SJCRH30 (cell line): ENCODE measurements around the gene CRYM. TPM values are rescaled to one million over a fixed set of nuclear protein-coding genes. Genes with fewer than 3 reads are reported as not detected.
A peak's percentile ranks its signal among the peaks of the same experiment; 100 is the strongest.

Experiments
- DNase-seq, 2 experiments: peaks; one replicate each; pipeline ENCODE4 v3.0.0-alpha.2; 2015 to 2020
- H3K27ac ChIP-seq: fragments of 250-450 bp; sonication (Bioruptor Pico); 2 replicates; pipeline ENCODE4 v1.5.1; 2020; ENCODE audit warnings: mild to moderate bottlenecking, moderate library complexity
- H3K27me3 ChIP-seq: fragments of 250-450 bp; sonication (Bioruptor Pico); 2 replicates; pipeline ENCODE4 v1.5.1; 2020; ENCODE audit warnings: mild to moderate bottlenecking, moderate library complexity
- H3K36me3 ChIP-seq: fragments of 250-450 bp; sonication (Bioruptor Pico); 2 replicates; pipeline ENCODE4 v1.5.1; 2020; ENCODE audit warnings: mild to moderate bottlenecking, moderate library complexity
- H3K4me1 ChIP-seq: fragments of 250-450 bp; sonication (Bioruptor Pico); 2 replicates; pipeline ENCODE4 v1.5.1; 2020; ENCODE audit warnings: mild to moderate bottlenecking, moderate library complexity
- H3K4me3 ChIP-seq: fragments of 250-450 bp; sonication (Bioruptor Pico); 2 replicates; pipeline ENCODE4 v1.5.1; 2020; ENCODE audit warnings: mild to moderate bottlenecking, moderate library complexity
- H3K9me3 ChIP-seq: fragments of 250-450 bp; sonication (Bioruptor Pico); replicated peaks from 2 replicates; pipeline ENCODE4 v1.5.1; 2020; ENCODE audit warnings: mild to moderate bottlenecking, moderate library complexity
- total RNA-seq: library from RNA; depleted of rRNA; stranded (reverse); fragments of >200 nt; shearing (Covaris generic); gene quantifications from 2 replicates; pipeline ENCODE4 v1.2.3, GENCODE V29; 2014

CRYM gene
- total RNA-seq, 1 experiment from 2014 or later = not detected

DNA sequence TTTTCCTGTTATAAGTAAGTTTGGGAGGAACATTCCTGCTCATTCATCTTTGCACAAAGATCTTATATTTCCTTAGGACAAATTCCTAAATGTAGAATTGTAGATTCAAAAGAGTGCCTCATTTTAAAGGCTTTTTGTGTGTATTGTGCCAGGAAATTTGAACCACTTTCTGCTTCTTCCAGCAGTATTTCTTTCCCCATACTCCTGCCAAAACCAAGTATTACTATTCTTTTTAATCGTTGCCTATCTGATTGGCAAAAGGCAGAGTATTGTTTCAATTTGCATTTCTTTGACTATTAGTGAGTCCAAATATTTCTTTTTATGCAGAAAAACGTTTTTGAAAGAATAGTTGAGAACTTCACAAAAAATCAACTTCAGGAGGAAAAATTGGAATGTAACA is 35.3 kb downstream of the CRYM start:
- H3K27ac ChIP-seq = no peak overlapping the region
- no peak overlapping the region for H3K4me3 ChIP-seq
- H3K4me1 ChIP-seq = no peaks in the 10 kb centered on the region
- H3K27me3 ChIP-seq = no peaks in the 10 kb centered on the region
- no peaks in the 10 kb centered on the region for H3K36me3 ChIP-seq
- no peak for DNase-seq
- H3K9me3 ChIP-seq = no peaks in the 10 kb centered on the region

- Histone ChIP-seq H3K27ac (no peak overlapping the region), H3K4me3 (no peak overlapping the region), H3K9me3 (no peaks in the 10 kb centered on the region), H3K4me1 (no peaks in the 10 kb centered on the region), H3K36me3 (no peaks in the 10 kb centered on the region), H3K27me3 (no peaks in the 10 kb centered on the region)
- no peak for DNase-seq
Observed at GRCh38 chr16:21239646-21240045, 38.4 kb downstream of the CRYM start.

DNA sequence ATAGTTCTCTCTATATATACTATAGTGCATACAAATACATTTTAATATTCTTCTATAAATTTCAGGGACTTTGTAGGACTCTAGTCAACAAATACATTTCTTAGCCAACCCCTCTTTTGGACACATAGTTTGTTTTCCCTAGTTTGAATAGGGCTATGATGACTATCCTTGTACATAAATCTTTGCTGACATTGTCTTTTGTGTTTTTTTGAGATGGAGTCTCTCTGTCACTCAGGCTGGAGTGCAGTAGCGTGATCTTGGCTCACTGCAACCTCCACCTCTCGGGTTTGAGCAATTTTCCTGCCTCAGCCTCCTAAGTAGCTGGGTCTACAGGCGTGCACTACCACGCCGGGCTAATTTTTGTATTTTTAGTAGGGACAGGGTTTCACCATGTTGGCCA is 41.3 kb downstream of the CRYM start:
- H3K9me3 ChIP-seq = no peaks in the 10 kb centered on the region
- H3K36me3 ChIP-seq = no peaks in the 10 kb centered on the region
- H3K4me1 ChIP-seq = no peaks in the 10 kb centered on the region
- H3K4me3 ChIP-seq = no peak overlapping the region
- H3K27me3 ChIP-seq = no peaks in the 10 kb centered on the region
- no peak overlapping the region for H3K27ac ChIP-seq
- no peak for DNase-seq

DNA sequence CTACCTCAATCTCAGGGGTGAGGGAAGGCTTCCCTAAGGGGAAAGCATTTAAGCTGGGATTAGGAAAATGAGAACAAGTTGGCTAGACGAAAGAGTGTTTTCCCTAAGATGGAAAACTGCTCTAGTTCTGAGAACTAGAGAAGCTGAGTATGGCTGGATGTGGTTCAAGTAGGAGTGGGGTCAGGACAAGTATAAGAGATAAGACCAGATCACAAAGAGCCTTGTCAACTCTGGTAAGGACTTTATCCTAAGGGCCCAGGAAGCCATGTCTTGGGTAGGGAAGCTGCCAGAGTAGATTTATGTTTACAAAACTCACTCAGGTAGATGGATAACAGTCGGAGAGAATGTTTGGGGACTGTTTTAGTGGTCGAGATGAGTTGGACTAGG is 42.9 kb downstream of the CRYM start:
- Histone ChIP-seq H3K4me1 (no peaks in the 10 kb centered on the region), H3K36me3 (no peaks in the 10 kb centered on the region), H3K4me3 (no peak overlapping the region), H3K27ac (no peak overlapping the region), H3K27me3 (no peaks in the 10 kb centered on the region), H3K9me3 (no peaks in the 10 kb centered on the region)
- DNase-seq = no peak

DNA sequence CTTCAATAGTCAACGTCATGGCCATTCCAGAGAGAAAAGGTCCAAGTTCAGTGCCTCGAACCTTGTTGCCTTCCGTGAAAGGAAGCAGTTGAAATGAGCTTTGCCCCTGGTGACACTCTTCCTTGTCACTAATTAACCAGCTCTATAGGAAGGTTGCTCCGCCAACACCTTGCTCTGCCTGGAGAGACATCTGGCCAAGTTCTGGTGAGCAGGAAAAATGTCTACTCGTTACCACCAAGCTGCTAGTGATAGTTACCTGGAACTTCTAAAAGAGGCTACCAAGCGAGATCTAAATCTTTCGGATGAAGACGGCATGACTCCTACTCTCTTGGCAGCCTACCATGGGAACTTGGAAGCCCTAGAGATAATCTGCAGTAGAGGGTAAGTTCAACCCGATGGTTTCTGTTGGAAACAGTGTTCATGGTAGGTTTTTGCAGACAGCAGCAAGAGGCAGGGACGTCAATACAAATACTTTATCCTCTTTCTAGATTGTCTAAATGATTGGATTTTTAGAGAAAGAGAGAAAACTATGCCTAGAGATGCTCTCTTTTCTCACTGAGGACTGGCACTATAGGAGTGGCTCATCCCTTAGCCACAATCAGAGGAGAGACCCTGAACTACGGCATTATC is 44.5 kb downstream of the CRYM start, which contains the start of gene ANKS4B:
Gene ANKS4B, plus strand, starts transcription at position 179 of the 630 bp plus-strand sequence. Its CDS starts 39 bp downstream, at position 218.
- Histone ChIP-seq H3K4me1 (no peaks in the 10 kb centered on the region), H3K9me3 (no peaks in the 10 kb centered on the region)

GRCh38 chr16:21233045-21233520 is 45.0 kb downstream of the CRYM start:
- no peak for DNase-seq
- no peaks in the 10 kb centered on the region for H3K4me1 ChIP-seq
- no peaks in the 10 kb centered on the region for H3K9me3 ChIP-seq
- no peaks in the 10 kb centered on the region for H3K27me3 ChIP-seq
- no peaks in the 10 kb centered on the region for H3K36me3 ChIP-seq
- no peak overlapping the region for H3K27ac ChIP-seq
- no peak overlapping the region for H3K4me3 ChIP-seq

More for the DNA sequence above, 44.5 kb downstream of the CRYM start, which contains the start of gene ANKS4B:
- no peaks in the 10 kb centered on the region for H3K36me3 ChIP-seq
- H3K4me3 ChIP-seq = no peak within 1 kb of the TSS
- H3K27ac ChIP-seq = no peak within 1 kb of the TSS
- no peaks in the 10 kb centered on the region for H3K27me3 ChIP-seq
- DNase-seq = no peak

GRCh38 chr16:21228361-21228872 is 49.7 kb downstream of the CRYM start:
- Histone ChIP-seq H3K4me3 (no peak overlapping the region), H3K27me3 (no peaks in the 10 kb centered on the region), H3K27ac (no peak overlapping the region), H3K4me1 (no peaks in the 10 kb centered on the region), H3K9me3 (no peaks in the 10 kb centered on the region), H3K36me3 (no peaks in the 10 kb centered on the region)
- no peak for DNase-seq

GRCh38 chr16:21227866-21228265 is 50.2 kb downstream of the CRYM start:
- DNase-seq = no peak
- Histone ChIP-seq H3K4me3 (no peak overlapping the region), H3K27me3 (no peaks in the 10 kb centered on the region)

GRCh38 chr16:21226749-21227148 is 51.3 kb downstream of the CRYM start:
- Histone ChIP-seq H3K4me1 (peaks cover 8% of the 10 kb centered on the region), H3K36me3 (no peaks in the 10 kb centered on the region), H3K27me3 (no peaks in the 10 kb centered on the region), H3K4me3 (no peak overlapping the region), H3K27ac (no peak overlapping the region), H3K9me3 (no peaks in the 10 kb centered on the region)
- DNase-seq = no peak

More at GRCh38 chr16:21227866-21228265, 50.2 kb downstream of the CRYM start:
- Histone ChIP-seq H3K4me1 (peaks cover 2% of the 10 kb centered on the region), H3K36me3 (no peaks in the 10 kb centered on the region), H3K27ac (no peak overlapping the region), H3K9me3 (no peaks in the 10 kb centered on the region)

DNA sequence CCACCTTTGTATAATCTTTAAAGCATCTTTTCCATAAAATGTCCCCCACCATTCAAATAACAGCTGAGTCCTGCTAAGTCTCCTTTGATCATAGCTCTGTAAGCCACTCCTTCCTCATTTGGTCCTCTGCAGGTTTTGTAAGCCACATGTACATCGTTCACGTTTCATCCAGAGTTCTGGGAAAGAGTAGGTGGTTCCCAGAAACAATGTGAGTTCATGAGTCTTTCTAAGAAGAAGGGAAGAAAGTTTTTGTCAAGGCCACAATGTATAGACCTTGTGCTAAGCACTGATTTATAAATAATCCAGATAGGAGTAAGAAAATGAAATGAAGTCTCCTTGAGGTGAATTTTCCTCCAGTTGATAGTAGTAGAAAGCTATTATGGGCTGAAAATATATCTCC is 53.3 kb downstream of the CRYM start:
- no peaks in the 10 kb centered on the region for H3K9me3 ChIP-seq
- H3K36me3 ChIP-seq = no peaks in the 10 kb centered on the region
- peaks cover 8% of the 10 kb centered on the region for H3K4me1 ChIP-seq
- no peak overlapping the region for H3K27ac ChIP-seq
- H3K27me3 ChIP-seq = no peaks in the 10 kb centered on the region; the same call in 1 of the 2 replicates
- no peak for DNase-seq
- no peak overlapping the region for H3K4me3 ChIP-seq

DNA sequence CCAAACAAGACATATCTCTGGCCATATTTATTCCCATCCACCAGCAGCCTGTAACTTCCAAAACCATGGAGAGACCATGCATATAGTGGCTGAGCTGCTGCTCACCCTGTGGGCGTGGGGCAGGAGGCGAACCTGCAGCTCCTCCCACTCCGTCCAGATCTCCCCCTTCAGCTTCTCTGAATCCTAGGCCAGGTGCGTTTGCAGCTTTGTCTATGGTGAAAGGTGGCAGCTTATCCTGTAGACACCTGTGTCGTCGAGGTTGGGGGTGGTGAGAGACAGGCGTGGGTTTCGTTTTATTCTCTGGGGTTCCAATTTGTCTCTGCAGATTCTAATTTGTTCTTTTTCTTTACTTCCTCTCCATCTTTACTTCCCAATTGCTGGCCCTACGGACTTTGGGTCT is 54.3 kb downstream of the CRYM start:
- no peak for DNase-seq
- no peak overlapping the region for H3K27ac ChIP-seq

DNA sequence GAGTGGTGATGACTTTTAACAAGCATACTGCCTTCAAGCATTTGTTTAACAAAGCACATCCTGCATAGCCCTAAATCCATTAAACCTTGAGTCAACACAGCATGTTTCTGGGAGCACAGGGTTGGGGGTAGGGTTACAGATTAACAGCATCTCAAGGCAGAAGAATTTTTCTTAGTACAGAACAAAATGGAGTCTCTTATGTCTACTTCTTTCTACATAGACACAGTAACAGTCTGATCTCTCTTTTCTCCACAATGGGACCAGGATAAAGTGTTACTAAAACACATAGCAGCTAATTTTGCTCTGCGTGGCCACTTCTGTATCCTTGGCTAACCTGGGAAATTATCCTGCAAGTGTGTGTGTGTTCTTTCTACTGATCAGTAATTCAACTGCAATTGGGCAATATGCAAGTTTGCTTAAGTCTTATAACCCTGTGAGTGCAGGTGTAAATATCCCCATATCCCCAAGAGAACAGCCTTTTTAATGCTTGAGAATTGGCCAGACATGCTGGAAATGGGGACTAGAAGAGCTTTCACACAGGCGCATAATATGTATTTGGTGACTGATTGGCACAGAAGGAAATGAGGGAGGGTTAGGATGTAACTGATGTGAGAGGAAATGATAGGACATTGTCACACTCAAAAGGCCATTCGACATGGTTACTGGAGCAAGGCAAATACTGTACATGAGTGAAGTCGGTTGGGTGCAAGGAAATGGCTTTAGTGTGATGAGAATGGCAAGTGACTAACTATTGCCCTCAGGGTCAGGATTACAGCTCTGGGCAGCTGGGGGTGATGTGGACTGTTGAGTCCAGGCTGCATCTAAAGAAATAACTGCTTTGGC is 55.4 kb downstream of the CRYM start:
- Histone ChIP-seq H3K36me3 (no peaks in the 10 kb centered on the region), H3K27me3 (no peaks in the 10 kb centered on the region; the same call in 1 of the 2 replicates), H3K4me1 (peaks cover 8% of the 10 kb centered on the region), H3K9me3 (no peaks in the 10 kb centered on the region), H3K4me3 (no peak overlapping the region), H3K27ac (no peak overlapping the region)
- DNase-seq = peak in 1 of 2 experiments; percentile 19

More for the DNA sequence above, 54.3 kb downstream of the CRYM start:
- peaks cover 8% of the 10 kb centered on the region for H3K4me1 ChIP-seq
- no peaks in the 10 kb centered on the region; the same call in 1 of the 2 replicates for H3K27me3 ChIP-seq
- no peaks in the 10 kb centered on the region for H3K36me3 ChIP-seq
- H3K4me3 ChIP-seq = no peak overlapping the region
- H3K9me3 ChIP-seq = no peaks in the 10 kb centered on the region

DNA sequence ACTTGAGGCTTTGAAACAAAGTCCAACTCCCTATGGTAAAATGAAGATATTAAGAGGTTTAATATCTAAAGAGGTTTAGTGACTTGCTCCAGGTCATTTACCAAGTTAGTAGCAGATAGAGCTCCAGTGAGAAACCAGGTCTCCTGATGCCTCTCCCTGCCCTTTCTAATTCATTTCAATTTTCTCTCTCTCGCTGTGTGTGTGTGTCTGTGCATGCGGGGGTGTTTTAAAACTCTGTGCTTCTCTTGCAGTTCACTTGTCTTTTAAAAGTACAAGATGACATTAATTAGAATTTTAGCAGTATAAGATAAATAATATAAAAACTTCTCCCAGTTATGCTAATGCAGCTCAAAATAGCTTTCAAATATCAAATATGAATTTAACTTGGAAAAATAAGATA is 58.5 kb downstream of the CRYM start:
- Histone ChIP-seq H3K36me3 (no peaks in the 10 kb centered on the region), H3K27me3 (no peaks in the 10 kb centered on the region; the same call in 1 of the 2 replicates), H3K4me3 (no peak overlapping the region), H3K9me3 (no peaks in the 10 kb centered on the region), H3K27ac (no peak overlapping the region), H3K4me1 (peaks cover 8% of the 10 kb centered on the region)
- no peak for DNase-seq

DNA sequence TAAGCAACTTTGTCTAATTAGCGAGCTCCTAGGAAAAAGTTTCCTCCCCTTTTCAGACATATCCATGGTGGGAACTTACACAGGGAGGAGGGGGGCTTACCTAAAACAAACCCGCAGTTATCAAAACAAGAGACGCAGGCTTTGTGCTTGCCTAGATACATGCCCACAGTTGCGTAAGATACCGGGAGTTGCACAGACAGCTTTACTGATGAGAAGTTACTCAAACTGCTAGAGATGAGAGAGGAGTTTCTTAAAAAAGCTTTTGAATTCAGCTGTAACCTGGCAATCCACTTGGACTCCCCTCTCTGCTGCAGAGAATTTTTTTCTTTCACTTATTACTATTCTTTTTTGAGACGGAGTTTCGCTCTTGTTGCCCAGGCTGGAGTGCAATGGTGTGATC is 59.9 kb downstream of the CRYM start:
- Histone ChIP-seq H3K4me3 (no peak overlapping the region), H3K9me3 (no peaks in the 10 kb centered on the region), H3K27me3 (no peaks in the 10 kb centered on the region; the same call in 1 of the 2 replicates), H3K4me1 (peaks cover 8% of the 10 kb centered on the region), H3K27ac (no peak overlapping the region), H3K36me3 (no peaks in the 10 kb centered on the region)
- DNase-seq = no peak

- H3K4me1 ChIP-seq = no peaks in the 10 kb centered on the region; the same call in 1 of the 2 replicates
- H3K27me3 ChIP-seq = no peaks in the 10 kb centered on the region; the same call in none of the 2 replicates
- no peaks in the 10 kb centered on the region for H3K9me3 ChIP-seq
- H3K27ac ChIP-seq = no peak overlapping the region
- no peak for DNase-seq
- no peak overlapping the region for H3K4me3 ChIP-seq
- H3K36me3 ChIP-seq = no peaks in the 10 kb centered on the region
Observed at GRCh38 chr16:21217121-21217520, 61.0 kb downstream of the CRYM start.
